HG03520 (cell line): ENCODE data around the gene SBK1.

Experiments used
- ATAC-seq: cut with Tn5 transposase; IDR thresholded peaks from one replicate; pipeline ENCODE4 v1.9.1; 2021; ENCODE audit warnings: mild to moderate bottlenecking, moderate library complexity; ENCODE audit not compliant: unreplicated experiment

SBK1 gene

DNA sequence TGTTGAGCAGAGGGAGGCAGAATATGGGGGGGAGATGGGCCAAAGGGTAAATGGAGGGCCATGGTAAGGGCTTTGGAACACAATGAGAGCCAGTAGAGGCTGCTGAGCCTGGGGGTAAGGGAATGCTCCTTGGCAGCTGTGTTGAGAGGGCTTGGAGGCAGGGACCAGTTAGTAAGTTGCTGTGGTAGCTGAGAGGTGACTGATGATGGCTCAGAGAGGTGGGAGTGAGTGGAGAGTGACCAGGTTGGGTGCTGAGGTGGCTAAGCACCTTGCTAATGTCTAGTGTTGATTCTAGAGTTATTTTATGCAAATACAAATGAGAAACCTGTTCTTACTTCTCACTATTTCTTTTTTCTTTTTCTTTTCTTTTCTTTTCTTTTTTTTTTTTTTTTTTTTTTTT lies 10.8 kb downstream of the SBK1 start:
- ATAC-seq, result no peak

DNA sequence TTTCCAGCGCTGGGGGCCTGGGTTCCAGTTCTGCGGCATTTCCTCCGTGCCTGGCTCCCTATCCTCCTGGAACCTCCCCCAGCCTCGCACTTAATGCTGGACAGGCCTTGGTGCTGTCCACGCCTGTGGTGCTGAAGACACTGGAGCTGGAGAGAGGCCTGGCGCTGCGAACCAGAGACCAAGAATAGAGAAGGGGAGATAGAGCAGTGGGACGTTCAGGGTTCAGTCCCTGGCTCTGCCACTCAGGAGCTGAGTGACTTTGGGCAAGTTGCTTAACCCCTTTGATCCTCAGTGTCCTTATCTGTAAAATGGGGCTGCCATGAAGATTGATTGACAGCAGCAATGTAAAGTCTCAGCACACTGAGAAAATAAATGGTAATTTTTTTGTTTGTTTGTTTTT lies 11.9 kb downstream of the SBK1 start:
- no peak for ATAC-seq

DNA sequence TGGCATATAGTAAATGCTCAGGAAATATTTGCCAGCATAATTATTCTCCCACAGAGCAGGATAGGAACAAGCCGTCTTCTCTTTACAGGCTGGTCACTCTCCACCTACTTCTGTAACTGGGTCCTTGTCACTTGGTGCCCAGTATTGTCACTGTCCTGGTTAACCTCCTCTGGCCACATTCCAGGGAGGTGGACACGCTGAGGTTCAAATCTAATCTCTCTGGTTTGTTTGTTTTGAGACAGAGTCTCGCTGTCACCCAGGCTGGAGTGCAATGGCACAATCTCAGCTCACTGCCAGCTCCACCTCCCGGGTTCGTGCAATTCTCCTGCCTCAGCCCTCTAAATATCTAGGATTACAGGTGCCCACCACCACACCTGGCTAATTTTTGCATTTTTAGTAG lies 15.6 kb downstream of the SBK1 start:
- ATAC-seq, result no peak

DNA sequence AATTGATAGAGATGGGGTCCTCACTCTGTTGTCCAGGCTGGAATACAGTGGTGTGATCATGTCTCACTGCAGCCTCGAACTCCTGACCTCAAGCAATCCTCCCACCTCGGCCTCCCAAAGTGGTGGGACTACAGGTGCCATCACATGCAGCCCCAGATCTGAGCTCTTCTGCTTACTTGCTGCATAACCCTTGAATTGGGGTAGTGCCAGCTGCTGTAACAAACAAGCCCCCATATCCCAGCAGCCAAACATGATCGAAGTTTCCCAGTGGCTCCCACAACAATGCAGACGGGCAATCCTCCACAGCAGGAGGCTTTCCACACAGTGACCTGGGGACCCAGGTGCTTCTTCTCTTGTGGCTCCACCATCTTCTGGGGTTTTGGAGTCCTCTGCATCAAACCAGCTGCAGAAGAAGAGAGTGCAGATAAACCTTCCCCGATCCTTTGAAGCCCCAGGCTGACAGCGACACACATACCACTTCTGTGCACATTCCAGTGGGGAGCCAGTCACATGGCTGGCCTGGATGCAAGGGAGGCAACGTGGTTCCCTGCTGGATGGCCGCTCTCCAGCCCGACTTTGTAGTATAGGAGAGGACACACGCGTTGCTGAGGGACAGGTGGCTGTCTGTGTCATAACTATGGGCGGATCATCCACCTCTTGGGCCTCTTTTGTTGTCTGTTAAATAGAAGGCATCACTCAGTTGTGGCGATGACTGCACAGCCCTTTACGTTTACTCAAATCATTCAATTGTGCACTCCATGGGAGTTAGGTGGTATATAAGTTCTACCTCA lies 16.7 kb downstream of the SBK1 start:
- no peak for ATAC-seq

DNA sequence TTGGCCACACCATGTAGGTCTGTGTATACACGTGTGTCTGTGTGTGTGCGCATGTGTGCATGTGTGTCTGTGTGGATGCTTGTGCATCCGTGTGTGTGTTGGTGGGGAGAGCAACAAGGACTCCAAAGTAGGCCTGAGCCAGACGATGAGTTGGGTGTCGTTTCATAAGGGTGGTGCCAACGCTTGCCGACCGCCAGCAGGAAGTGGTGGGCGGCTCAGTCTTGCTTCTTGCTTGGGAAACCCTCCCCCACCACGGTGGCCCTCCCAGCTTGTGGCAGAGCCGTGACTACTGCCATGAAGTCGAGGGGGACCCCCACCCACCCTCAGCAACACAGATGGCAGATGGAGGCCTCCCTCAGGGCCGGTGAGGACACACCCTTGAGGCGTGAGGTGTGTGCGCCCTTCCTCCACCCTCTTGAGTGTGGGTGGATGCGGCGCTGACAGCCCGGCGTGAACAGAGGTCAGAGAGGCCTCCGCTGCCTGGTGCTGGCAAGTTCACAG lies 17.5 kb downstream of the SBK1 start:
- ATAC-seq, result no peak

DNA sequence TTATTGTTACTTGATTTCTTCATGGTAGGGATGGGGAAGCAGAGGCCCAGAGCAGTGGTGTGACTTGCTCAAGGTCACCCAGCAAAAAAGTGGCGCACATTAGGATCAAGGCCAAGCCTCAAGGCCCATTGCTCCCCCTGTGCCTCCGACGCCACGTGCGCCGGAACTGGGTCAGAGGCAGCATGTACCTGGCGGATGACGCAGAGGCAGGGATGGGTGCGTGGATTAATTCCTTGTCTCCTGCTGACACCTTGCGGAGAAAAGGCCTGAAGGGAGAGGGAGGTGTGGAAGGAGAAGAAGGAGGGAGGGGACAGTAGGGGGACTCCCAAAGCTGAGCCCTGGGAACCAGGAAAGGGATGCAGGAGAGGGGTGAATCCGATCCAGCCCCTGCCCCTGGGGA lies 18.5 kb downstream of the SBK1 start:
- no peak for ATAC-seq

DNA sequence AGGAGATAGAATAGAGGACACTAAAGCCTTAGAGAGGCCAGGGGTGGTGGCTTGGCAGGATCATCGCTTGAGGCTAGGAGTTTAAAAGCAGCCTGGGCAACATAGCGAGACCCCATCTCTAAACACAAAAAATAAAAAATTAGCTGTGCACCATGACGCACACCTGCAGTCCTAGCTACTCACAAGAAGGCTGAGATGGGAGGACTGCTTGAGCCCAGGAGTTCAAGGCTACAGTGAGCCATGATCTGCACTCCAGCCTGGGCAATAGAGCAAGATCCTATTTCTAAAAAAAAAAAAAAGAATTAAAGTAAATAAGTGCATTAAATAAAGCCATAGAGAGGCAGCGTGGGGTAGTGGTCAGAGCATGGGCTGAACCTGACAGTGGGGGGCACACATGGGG lies 19.1 kb downstream of the SBK1 start:
- ATAC-seq, result no peak

DNA sequence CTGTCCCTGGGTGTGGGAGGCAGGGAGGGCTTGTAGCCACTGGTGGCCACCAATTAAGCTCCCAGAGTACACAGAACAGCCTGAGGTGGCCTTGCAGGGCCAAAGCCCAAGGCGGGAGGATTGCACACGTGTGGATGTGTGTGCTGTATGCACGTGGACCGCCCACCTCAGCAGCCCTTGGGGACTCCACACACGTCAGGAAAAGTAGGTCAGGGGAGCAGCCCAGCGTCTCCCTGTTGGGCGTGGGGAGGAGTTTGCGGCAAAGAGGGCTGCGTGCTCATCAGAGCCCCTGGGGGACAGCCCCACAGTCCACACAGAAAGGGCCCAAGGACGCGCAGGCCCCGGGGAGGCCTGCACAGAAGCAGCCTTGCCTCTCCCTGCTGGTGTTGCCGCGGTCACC lies 19.6 kb downstream of the SBK1 start:
- no peak for ATAC-seq

DNA sequence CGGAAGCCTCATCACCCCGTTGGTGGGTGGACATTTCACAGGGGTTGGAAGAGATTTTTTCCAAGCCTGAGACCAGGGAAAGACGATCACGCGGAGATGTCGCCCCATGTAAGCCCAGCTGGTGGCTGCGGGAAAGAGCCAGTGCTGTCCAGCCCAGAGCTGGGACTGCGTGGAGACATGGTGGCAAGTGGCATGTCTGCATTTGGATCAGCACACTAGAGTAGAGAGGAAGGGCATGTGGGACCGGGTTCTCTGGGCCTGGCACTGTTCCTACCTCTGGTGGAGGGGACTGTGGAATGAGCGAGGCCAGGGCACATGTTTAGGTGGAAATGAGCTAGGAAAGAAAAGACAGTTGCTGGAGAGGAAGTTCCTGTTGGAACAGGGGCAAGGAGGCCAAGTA lies 20.0 kb downstream of the SBK1 start:
- no peak for ATAC-seq

DNA sequence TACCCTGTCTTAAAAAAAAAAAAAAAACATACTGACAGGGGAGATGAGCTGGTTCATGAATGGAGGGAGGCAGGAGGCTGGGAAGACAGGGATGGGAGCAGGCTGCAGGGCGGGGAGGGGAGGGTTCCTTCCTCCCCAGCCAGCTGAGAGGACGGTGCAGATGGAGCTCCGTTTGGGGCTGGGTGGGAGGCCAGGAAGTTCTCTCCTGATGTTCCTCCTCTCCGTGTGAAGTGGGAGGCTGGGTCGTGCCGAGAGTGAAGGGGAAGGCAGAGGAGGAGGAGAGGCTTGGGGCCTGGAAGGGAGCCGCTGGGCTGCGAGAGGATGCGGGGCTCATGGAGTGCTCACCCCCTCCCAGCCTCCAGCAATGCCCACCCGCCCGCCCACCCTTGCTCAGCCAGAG lies 21.3 kb downstream of the SBK1 start:
- no peak for ATAC-seq

DNA sequence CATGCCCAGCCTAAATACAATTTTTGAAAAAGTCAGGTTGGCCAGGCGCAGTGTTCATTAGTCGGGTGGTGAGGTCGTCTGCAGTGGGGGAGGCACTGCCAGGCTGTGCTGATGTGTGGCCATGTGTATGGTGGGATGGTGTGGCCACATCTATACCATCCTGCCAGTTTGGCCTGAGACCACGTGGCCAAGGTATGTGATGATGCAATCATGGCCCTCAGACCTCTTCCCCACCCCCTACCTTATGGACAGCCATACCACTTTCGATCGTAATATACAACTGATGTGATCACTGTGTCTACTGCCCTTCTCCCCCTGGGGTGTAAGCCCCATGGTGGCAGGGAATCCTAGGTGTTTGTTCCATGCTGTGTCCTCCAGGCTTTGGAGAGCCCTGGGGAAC lies 23.7 kb downstream of the SBK1 start:
- no peak for ATAC-seq

DNA sequence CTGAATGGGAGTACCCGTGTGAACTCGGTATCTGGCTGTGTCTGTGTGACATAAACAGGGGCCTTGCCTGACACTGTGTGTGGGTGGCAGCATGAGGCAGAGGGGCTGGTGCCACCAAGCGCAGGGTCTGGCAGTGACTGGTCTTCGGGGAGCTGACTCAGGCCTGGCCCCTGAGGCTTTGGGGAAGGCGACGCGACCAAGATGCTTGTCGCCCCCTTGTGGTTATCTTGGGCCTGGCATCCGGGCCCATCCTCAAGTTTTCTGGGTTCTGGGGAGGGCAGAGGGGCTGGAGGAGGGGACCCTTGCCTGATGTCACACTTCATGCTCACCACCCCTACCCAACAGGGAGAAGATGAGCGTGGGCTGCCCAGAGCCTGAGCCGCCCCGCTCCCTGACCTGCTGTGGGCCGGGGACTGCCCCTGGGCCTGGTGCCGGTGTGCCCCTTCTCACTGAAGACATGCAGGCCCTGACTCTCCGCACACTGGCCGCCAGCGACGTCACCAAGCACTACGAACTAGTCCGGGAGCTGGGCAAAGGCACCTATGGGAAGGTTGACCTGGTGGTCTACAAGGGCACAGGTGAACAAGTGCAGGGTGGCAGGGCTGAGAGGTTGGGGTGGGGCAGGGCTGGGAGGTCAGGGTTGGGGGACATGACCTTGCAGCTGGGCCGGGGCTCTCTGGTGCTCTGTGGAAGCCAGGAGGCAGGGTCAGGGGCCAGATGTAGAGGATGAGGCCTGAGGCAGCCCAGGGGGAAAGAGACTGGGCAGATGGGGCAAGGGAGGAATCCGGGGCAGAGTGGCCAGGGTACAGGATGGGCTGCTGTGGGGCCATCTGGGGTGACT lies 24.9 kb downstream of the SBK1 start:
- no peak for ATAC-seq

DNA sequence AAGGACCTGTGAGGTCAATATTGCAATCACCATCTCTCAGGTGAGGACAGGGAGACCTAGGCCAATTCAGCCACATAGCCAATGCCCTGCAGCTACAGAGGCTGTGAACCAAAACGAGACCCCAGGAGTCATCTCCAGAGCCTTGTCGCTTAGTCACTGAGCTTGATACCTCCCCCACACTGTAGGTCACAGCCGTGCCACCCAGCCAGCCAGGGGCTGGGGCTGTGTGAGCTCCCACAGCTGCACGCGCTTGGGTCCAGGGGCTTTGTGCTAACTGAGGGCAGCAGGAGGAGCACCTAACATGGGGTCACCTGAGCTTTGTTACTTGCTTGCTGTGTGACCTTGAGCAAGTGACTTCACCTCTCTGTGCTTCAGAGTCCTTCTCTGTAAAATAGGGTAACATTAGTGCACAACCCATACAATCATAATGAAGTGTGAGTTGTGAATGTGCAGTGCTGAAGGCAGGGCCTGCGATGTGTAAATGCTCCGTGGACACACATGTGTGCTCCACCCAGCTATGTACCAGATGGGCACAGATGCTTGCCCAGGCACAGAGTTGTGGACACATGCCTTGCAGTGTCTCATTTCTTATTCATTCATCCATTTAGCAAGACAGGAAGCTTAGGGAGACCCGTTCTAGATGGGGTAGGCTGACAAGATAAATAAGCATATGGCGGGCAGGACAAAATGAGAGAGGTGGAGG lies 25.9 kb downstream of the SBK1 start:
- ATAC-seq, result no peak

DNA sequence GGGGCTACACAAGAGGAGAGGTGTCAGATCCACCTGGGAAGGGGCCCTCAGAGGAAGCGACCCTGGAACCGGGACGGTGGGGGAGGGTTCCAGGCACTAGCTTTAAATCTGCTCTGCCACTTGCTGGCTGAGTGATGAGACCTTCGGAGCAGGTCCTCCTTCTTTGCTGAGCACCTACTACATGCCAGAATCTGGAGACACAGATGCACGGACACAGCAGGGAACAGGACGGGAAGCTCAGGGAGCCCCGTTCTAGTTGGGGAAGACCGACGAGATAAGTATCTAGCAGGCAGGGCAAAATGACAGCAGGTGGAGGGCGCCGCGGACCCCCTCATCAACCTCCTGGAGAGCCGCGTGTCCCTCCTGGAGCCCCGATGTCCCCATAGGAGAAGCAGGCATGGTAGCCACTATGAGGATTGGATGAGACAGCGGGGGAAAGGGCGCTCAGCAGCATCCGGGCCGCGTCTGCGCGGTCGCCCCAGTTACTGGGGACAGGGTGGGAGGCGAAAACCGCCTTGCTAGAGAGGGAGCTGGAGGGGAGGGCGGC lies 27.2 kb downstream of the SBK1 start:
- ATAC-seq, result no peak

DNA sequence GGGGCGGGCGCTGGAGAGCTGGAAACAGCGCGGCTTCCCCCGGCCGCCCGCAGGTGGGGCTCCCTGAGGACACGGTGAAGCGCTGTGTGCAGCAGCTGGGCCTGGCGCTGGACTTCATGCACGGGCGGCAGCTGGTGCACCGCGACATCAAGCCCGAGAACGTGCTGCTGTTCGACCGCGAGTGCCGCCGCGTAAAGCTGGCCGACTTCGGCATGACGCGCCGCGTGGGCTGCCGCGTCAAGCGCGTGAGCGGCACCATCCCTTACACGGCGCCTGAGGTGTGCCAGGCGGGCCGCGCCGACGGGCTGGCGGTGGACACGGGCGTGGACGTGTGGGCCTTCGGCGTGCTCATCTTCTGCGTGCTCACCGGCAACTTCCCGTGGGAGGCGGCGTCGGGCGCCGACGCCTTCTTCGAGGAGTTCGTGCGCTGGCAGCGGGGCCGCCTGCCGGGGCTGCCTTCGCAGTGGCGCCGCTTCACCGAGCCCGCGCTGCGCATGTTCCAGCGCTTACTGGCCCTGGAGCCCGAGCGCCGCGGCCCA lies 27.8 kb downstream of the SBK1 start:
- ATAC-seq, result no peak

DNA sequence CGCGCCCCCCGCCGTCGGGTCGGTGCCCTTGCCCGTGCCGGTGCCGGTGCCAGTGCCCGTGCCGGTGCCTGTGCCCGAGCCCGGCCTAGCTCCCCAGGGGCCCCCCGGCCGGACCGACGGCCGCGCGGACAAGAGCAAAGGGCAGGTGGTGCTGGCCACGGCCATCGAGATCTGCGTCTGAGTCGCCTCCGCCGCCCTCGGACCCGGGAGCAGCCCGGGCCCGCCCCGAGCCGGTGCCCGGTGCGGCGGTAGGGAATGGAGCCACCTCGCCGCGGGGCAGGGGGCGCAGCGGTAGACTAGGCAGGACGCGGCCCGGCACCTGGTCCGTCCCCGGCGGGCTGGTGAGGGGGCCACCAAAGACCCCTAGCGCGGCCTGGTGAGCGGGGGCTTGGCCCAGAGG lies 28.4 kb downstream of the SBK1 start:
- ATAC-seq, result no peak

DNA sequence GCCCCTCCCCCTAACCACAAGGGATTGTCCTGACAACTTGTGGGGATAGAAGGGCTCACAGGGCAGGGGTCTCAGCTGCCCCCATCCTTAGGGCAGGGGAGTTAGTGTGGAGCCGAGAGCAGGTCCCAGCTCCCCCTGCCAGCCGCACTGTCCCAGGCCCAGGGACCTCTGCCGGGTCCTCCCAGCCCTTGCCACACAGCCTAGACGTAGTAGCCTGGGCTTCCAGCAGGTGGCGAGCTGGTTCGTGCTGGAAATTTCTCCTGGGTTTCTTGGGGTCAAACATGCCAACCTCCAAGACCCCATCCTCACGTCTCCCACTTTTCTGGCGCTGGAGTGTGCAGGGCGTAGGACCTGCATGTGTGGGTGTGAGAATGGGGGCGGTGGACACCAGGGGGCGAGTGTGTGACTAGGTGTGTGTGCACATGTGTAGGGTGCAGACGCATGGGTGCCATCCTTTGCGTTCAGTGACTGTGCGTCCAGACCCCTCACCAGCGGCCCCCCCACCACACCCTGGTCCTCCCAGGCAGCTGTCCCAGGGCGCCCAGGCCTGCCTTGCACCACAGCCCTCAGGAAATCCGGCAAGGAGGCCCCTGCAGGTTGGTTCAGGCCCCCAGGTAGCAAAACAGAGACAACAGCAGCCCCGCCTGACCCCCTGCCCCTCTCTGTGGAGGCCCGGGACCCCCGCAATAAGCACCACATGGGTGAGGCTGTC lies 29.5 kb downstream of the SBK1 start:
- ATAC-seq, result no peak

DNA sequence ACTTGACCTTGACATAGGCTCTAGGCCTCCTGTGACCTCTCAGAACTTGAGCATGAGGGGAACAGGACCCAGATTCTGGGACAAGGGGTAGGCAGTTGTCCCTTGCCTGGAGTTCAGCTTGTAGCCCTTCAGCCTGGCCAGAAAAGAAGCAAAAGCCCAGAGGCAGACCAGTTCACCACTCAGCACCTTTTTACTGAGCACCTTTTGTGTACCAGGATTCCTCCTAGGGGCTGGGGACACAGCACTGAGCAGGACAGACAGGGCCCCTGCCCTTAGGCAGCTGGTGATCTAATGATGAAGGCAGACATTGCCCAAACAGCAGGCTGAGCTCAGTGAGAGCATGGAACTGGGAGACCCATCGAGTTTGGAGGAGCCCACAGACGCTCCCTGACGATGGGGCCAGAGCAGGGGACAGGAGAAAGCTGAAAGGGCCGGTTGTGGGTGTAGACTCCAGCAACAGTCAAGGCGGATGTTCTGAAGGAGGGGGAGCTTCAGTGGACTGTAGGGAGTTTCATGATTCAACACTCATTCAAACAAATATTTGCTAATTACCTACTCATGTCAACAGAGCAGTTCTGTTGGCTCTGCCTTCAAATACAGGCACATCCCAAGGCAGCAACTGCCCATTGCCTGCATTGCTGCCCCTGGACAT lies 32.0 kb downstream of the SBK1 start:
- no peak for ATAC-seq

DNA sequence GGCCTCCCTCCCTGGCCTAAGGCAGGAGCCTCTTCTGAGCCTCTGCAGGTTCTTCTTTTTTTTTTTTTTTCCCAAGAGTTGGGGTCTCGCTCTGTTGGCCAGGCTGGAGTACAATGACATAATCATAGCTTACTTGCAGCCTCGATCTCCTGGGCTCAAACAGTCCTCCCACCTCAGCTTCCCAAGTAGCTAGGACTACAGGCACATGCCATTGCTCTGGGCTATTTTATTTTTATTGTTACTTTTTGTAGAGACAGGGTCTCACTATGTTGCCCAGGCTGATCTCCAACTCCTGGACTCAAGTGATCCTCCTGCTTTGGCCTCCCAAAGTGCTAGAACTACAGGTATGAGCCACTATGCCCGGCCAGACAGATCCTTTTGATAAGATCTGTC lies 32.6 kb downstream of the SBK1 start:
- ATAC-seq, result no peak
